ENCODE measurements around the gene TMCO5A.

GRCh38 chr15:37885651-37886050 is 48.8 kb upstream of the TMCO5A start:
- no peak for TF ChIP-seq POLR2A (IDR thresholded peaks at IDR 0.05)
- TF ChIP-seq CTCF (IDR thresholded peaks at IDR 0.05): no peak
